Measurements from ENCODE around the gene PDZD2. TPM values are rescaled to one million over a fixed set of nuclear protein-coding genes. Genes with fewer than 3 reads are reported as not detected.

PDZD2 gene
- total RNA-seq, 2 donors from 2014 or later: 6.6 to 14.6 TPM

GRCh38 chr5:31806561-31806960 is 167.6 kb downstream of the PDZD2 start:
- Histone ChIP-seq H3K27me3 (ENCODE audit: control insufficient read depth, insufficient read depth, low read length, poor library complexity, severe bottlenecking) (no peaks in the 10 kb centered on the region), H3K36me3 (ENCODE audit: control insufficient read depth, insufficient read depth, low read length) (no peaks in the 10 kb centered on the region), H3K9me3 (ENCODE audit: control insufficient read depth, low read length) (no peaks in the 10 kb centered on the region), H3K4me3 (ENCODE audit: low read length) (no peak overlapping the region), H3K27ac (ENCODE audit: low read depth, low read length) (no peak overlapping the region), H3K4me1 (ENCODE audit: control insufficient read depth, insufficient read depth, low read length) (no peaks in the 10 kb centered on the region), H3K9ac (ENCODE audit: extremely low read depth, low read length, poor library complexity, severe bottlenecking) (no peak overlapping the region)
- DNase-seq: no peak
- Mint-ChIP-seq H3K9me3 (no peaks in the 10 kb centered on the region), H3K36me3 (ENCODE audit: low read depth) (no peaks in the 10 kb centered on the region), H3K27me3 (ENCODE audit: insufficient read depth) (no peaks in the 10 kb centered on the region), H3K4me1 (peaks cover 2% of the 10 kb centered on the region), H3K4me3 (no peak overlapping the region), H3K27ac (no peak overlapping the region)
- TF ChIP-seq CTCF (conservative IDR thresholded peaks at IDR 0.05): no peak
- WGBS, 2 experiments (ENCODE audit: insufficient coverage in 1 of 2, insufficient read length in 1 of 2): 93 to 95% methylated on average over 3 to 6 of the region's 6 CpGs

- Mint-ChIP-seq H3K36me3 (ENCODE audit: low read depth) (peaks cover 3% of the 10 kb centered on the region), H3K4me1 (peaks cover 2% of the 10 kb centered on the region), H3K4me3 (no peak overlapping the region), H3K27ac (no peak overlapping the region), H3K9me3 (peaks cover 4% of the 10 kb centered on the region), H3K27me3 (ENCODE audit: insufficient read depth) (no peaks in the 10 kb centered on the region)
- no peak overlapping the region for H3K9ac ChIP-seq (ENCODE audit: extremely low read depth, low read length, poor library complexity, severe bottlenecking)
- no peak for TF ChIP-seq CTCF (conservative IDR thresholded peaks at IDR 0.05)
- 93 to 95% methylated on average over 7 to 11 of the region's 11 CpGs for WGBS, 2 experiments (ENCODE audit: insufficient coverage in 1 of 2, insufficient read length in 1 of 2)
- H3K4me3 ChIP-seq (ENCODE audit: low read length): no peak overlapping the region
- H3K4me1 ChIP-seq (ENCODE audit: control insufficient read depth, insufficient read depth, low read length): no peaks in the 10 kb centered on the region
- no peaks in the 10 kb centered on the region for H3K9me3 ChIP-seq (ENCODE audit: control insufficient read depth, low read length)
- H3K27me3 ChIP-seq (ENCODE audit: control insufficient read depth, insufficient read depth, low read length, poor library complexity, severe bottlenecking): no peaks in the 10 kb centered on the region
- no peaks in the 10 kb centered on the region for H3K36me3 ChIP-seq (ENCODE audit: control insufficient read depth, insufficient read depth, low read length)
- DNase-seq: no peak
- H3K27ac ChIP-seq (ENCODE audit: low read depth, low read length): no peak overlapping the region
Measured at GRCh38 chr5:31807789-31808540, 169.0 kb downstream of the PDZD2 start.

GRCh38 chr5:31809050-31809870 is 170.3 kb downstream of the PDZD2 start:
- Mint-ChIP-seq H3K4me3 (no peak overlapping the region), H3K4me1 (peaks cover 2% of the 10 kb centered on the region), H3K9me3 (peaks cover 4% of the 10 kb centered on the region), H3K36me3 (ENCODE audit: low read depth) (peaks cover 3% of the 10 kb centered on the region), H3K27ac (no peak overlapping the region), H3K27me3 (ENCODE audit: insufficient read depth) (no peaks in the 10 kb centered on the region)
- Histone ChIP-seq H3K9me3 (ENCODE audit: control insufficient read depth, low read length) (no peaks in the 10 kb centered on the region), H3K36me3 (ENCODE audit: control insufficient read depth, insufficient read depth, low read length) (no peaks in the 10 kb centered on the region), H3K27me3 (ENCODE audit: control insufficient read depth, insufficient read depth, low read length, poor library complexity, severe bottlenecking) (no peaks in the 10 kb centered on the region), H3K4me1 (ENCODE audit: control insufficient read depth, insufficient read depth, low read length) (no peaks in the 10 kb centered on the region), H3K4me3 (ENCODE audit: low read length) (no peak overlapping the region), H3K27ac (ENCODE audit: low read depth, low read length) (no peak overlapping the region), H3K9ac (ENCODE audit: extremely low read depth, low read length, poor library complexity, severe bottlenecking) (no peak overlapping the region)
- WGBS, 2 experiments (ENCODE audit: insufficient coverage in 1 of 2, insufficient read length in 1 of 2): 63 to 68% methylated on average over 12 to 15 of the region's 15 CpGs
- peak; percentile 94 for TF ChIP-seq CTCF (conservative IDR thresholded peaks at IDR 0.05)
- peak; percentile 92 for DNase-seq
